ENCODE data around the gene MTG2. TPM values are rescaled to one million over a fixed set of nuclear protein-coding genes. Genes with fewer than 3 reads are reported as not detected.

The MTG2 gene
- total RNA-seq, 2 donors from 2014 or later, result 30.4 to 46.7 TPM

DNA sequence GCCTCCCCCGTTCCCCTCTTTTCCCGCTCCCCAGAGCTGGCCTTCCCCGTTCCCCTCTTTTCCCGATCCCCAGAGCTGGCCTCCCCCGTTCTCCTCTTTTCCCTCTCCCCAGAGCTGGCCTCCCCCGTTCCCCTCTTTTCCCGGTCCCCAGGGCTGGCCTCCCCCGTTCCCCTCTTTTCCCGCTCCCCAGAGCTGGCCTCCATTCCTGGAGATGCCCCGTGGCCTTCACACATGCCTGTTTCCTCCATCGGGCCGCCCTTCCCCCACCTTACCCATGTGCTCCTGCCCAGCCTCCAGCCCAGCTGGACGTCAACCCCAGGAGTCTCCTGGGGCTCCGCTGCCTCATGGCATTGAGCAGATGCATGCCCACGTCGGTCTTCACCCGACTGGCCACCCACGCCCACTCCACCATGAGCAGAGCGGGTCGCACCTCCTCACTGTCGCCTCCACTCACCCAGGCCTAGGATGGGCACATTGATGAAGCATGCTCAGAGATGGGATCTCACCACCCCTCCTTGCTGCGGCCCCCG lies 30.9 kb upstream of the MTG2 start:
- no peaks in the 10 kb centered on the region for H3K9me3 ChIP-seq
- no peaks in the 10 kb centered on the region for H3K4me1 ChIP-seq
- H3K27ac ChIP-seq, result no peak overlapping the region
- H3K27me3 ChIP-seq, result no peaks in the 10 kb centered on the region
- intact Hi-C loops (cut with DNase I), result no loop called here
- no peak overlapping the region for H3K9ac ChIP-seq (ENCODE audit: low read depth in 2 of 2, low read length in 2 of 2)
- DNase-seq, result no peak
- H3K36me3 ChIP-seq, result no peaks in the 10 kb centered on the region
- TF ChIP-seq, protein P1, sequence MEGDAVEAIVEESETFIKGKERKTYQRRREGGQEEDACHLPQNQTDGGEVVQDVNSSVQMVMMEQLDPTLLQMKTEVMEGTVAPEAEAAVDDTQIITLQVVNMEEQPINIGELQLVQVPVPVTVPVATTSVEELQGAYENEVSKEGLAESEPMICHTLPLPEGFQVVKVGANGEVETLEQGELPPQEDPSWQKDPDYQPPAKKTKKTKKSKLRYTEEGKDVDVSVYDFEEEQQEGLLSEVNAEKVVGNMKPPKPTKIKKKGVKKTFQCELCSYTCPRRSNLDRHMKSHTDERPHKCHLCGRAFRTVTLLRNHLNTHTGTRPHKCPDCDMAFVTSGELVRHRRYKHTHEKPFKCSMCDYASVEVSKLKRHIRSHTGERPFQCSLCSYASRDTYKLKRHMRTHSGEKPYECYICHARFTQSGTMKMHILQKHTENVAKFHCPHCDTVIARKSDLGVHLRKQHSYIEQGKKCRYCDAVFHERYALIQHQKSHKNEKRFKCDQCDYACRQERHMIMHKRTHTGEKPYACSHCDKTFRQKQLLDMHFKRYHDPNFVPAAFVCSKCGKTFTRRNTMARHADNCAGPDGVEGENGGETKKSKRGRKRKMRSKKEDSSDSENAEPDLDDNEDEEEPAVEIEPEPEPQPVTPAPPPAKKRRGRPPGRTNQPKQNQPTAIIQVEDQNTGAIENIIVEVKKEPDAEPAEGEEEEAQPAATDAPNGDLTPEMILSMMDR (IDR thresholded peaks at IDR 0.05), result no peak
- H3K4me3 ChIP-seq, result no peak overlapping the region

DNA sequence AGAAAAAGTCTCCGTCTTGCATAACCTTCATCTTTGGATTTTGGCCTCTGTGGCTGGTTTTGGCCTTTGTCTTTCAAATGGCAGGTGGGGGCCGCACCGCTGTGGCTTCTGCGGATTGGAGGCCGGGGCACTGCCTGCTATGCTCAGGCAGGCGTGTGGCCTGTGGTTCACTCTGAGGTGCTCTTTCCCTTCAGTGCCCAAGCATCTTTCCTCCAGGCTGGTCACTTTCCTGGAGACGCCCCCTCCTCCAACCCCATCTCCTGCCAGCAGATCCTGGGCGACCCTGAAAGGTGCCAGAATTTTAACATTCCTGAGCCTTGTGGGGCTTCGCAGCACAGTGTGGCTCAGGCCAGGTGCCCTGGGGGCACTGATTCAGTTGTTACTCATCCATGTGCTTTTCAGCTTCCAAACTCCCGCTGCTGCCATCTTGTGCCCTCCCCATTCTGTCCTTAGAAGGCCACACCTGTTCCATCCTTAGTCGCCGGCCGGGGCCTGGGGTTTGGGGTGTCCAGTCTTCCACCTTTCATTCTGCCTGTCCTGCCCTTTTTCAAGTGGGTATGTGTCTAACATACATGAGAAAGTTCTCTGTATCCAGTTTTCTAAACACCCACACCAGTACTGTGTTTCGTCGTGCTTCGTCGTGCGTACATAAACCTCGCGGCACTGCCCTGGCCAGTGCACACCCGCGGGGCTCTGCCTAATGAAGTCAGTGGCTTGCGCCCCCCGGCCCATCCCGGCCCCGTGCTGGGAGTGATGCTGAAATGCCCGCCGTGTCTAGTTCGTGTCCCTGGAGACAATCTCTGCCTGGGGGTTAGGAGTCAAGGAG lies 27.2 kb upstream of the MTG2 start:
- Histone ChIP-seq H3K9me3 (no peaks in the 10 kb centered on the region), H3K27me3 (no peaks in the 10 kb centered on the region), H3K4me3 (no peak overlapping the region), H3K27ac (no peak overlapping the region), H3K9ac (ENCODE audit: low read depth in 2 of 2, low read length in 2 of 2) (no peak overlapping the region), H3K36me3 (no peaks in the 10 kb centered on the region), H3K4me1 (no peaks in the 10 kb centered on the region)
- intact Hi-C loops (cut with DNase I), result no loop called here
- no peak for DNase-seq
- TF ChIP-seq, protein P1 (IDR thresholded peaks at IDR 0.05), result no peak

DNA sequence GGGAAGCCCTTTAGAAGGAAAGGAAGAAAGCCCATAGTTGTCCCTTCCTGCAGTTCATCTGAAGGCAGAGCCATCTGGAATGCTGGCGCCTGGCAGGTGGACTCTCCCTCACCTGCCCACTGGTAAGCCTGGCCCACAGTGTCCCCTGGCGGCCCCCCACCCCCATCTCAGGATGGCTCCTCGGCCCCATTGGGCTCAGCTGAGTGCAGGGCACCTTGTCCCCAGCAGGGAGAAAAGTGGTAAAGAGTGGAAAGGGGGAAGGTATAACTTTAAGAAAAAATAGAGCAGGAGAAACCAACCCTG lies 26.6 kb upstream of the MTG2 start:
- H3K4me1 ChIP-seq, result no peaks in the 10 kb centered on the region
- no peaks in the 10 kb centered on the region for H3K36me3 ChIP-seq
- H3K9ac ChIP-seq (ENCODE audit: low read depth in 2 of 2, low read length in 2 of 2), result no peak overlapping the region
- H3K27me3 ChIP-seq, result no peaks in the 10 kb centered on the region
- no peak for DNase-seq
- H3K27ac ChIP-seq, result no peak overlapping the region
- intact Hi-C loops (cut with DNase I), result no loop called here
- no peaks in the 10 kb centered on the region for H3K9me3 ChIP-seq
- TF ChIP-seq, protein P1 (IDR thresholded peaks at IDR 0.05), result no peak
- H3K4me3 ChIP-seq, result no peak overlapping the region

DNA sequence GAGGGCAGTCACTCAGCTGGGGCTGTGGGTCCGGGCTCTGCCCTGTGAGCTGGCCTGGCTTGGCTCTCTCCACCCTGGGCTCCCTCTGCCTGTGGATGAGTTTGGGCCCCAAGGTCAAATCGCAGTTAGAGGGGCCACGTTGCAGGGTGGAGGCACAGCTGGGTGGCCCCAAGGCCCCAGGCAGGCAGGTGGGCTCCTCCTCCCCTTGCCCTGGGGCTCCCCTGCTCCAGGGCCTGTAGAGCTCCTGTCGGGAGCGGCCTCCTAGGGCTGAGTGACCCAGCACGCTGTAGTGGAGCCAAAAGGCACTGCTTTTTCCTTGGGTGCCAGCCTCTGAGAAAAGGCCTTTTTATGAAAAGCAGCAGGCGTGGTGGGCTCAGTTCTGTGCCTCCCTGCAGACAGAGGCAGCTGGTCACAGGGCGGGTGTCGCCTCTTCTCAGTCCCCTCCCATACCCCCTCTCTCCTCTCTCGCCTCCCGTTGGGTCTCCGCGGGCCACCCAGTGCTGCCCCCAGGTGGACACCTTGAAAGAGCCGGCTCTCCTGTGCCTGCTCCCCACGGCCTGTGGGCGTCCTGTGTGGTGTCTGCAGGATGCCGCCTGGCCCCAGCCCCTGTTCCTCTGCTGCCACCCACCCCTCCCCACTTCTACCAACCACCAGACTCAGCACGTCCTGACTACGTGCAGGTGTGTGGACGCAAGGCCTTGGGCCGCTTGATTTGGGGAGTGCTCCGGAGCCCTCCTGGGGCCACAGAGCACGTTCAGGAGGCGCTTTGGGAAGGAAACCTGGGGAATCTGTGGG lies 26.0 kb upstream of the MTG2 start:
- H3K4me3 ChIP-seq, result no peak overlapping the region
- H3K27me3 ChIP-seq, result no peaks in the 10 kb centered on the region
- no peak overlapping the region for H3K9ac ChIP-seq (ENCODE audit: low read depth in 2 of 2, low read length in 2 of 2)
- intact Hi-C loops (cut with DNase I), result no loop called here
- TF ChIP-seq, protein P1 (IDR thresholded peaks at IDR 0.05), result peak; percentile 61
- H3K36me3 ChIP-seq, result no peaks in the 10 kb centered on the region
- peak; percentile 51 for DNase-seq
- H3K27ac ChIP-seq, result no peak overlapping the region
- no peaks in the 10 kb centered on the region for H3K9me3 ChIP-seq
- H3K4me1 ChIP-seq, result no peaks in the 10 kb centered on the region

DNA sequence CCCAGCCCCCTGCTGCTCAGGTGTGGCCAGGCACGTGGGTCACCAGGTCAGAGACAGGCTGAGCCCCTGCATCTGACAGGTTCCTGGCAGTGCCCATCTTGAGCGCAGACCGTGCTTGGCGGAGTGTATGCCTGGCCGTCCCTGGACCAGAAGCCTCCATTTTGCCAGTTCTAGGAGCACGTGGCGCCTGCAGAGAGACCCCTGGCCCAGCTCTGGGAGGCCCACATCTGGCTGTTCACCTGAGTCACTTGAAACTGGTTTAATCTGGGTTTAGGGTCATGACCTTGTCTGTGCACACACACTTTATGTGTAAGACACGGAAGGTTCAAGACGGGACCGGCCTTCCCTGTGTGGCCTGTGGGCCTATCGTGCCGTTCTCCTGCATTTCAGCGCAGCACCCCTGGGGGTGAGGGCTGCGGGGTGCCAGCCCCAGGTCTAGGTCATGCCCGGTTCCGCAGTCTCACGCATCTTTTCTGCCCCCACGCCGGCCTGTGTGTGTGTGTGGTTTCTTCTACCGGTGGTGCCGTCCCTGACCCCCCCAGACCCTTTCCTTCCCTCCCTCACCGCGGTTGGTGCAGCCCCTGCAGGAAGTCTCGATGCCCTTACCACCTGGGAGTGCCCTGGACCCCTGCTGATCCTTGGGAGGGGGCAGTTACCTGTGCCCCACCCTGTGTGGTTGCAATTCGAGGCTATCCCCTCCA lies 25.3 kb upstream of the MTG2 start:
- no peaks in the 10 kb centered on the region for H3K4me1 ChIP-seq
- H3K9ac ChIP-seq (ENCODE audit: low read depth in 2 of 2, low read length in 2 of 2), result no peak overlapping the region
- H3K27me3 ChIP-seq, result no peaks in the 10 kb centered on the region
- no peaks in the 10 kb centered on the region for H3K9me3 ChIP-seq
- no peak overlapping the region for H3K27ac ChIP-seq
- intact Hi-C loops (cut with DNase I), result no loop called here
- DNase-seq, result no peak
- peaks cover 5% of the 10 kb centered on the region for H3K36me3 ChIP-seq
- no peak overlapping the region for H3K4me3 ChIP-seq
- TF ChIP-seq, protein P1 (IDR thresholded peaks at IDR 0.05), result no peak
